Activated CD4-positive, CD25-positive, alpha-beta regulatory T cell (primary cell): ENCODE data around the gene DPP8.
"Not testable (repeated sequence)": the region's sequence is repeated elsewhere in the genome, so short reads cannot be mapped to it uniquely, and the experiment has no call there.

ENCODE experiments used
- DNase-seq, 4 experiments: peaks; one replicate each; lab custom pipeline; 2025; lab: John Stamatoyannopoulos, UW

Gene DPP8

GRCh38 chr15:65525622-65526021 lies 8.1 kb upstream of the DPP8 start:
- no peak for DNase-seq

- no peak for DNase-seq
These were observed 6.7 kb upstream of the DPP8 start for GRCh38 chr15:65524226-65524625.

- DNase-seq, result no peak
These were observed 3.9 kb upstream of the DPP8 start for GRCh38 chr15:65521350-65521749.

- no peak for DNase-seq
These were observed 1.3 kb upstream of the DPP8 start for GRCh38 chr15:65518633-65519285.

GRCh38 chr15:65517866-65518207 lies 348 bp upstream of the DPP8 start:
- DNase-seq, result no peak

GRCh38 chr15:65512807-65513416 lies 4.6 kb downstream of the DPP8 start:
- no peak for DNase-seq

- DNase-seq, result no peak
These were observed 5.3 kb downstream of the DPP8 start for GRCh38 chr15:65512189-65512588.

- no peak for DNase-seq
These were observed 8.2 kb downstream of the DPP8 start for GRCh38 chr15:65509321-65509720.

- no peak for DNase-seq
These were observed 23.4 kb downstream of the DPP8 start for GRCh38 chr15:65494076-65494475.

- no peak for DNase-seq
These were observed 32.6 kb downstream of the DPP8 start for GRCh38 chr15:65484876-65485275.

- no peak for DNase-seq
These were observed 40.6 kb downstream of the DPP8 start for GRCh38 chr15:65476903-65477302.

- DNase-seq, result no peak
These were observed 46.6 kb downstream of the DPP8 start for GRCh38 chr15:65470866-65471265.

GRCh38 chr15:65468229-65468909 lies 49.1 kb downstream of the DPP8 start:
- DNase-seq, result no peak

GRCh38 chr15:65466901-65467300 lies 50.6 kb downstream of the DPP8 start:
- no peak for DNase-seq

GRCh38 chr15:65463096-65463495 lies 54.4 kb downstream of the DPP8 start:
- DNase-seq, result not testable (repeated sequence)

GRCh38 chr15:65460741-65461347 lies 56.6 kb downstream of the DPP8 start:
- DNase-seq, result no peak

- DNase-seq, result not testable (repeated sequence)
These were observed 62.2 kb downstream of the DPP8 start for GRCh38 chr15:65455256-65455655.

GRCh38 chr15:65451989-65452388 lies 65.5 kb downstream of the DPP8 start:
- DNase-seq, result no peak

GRCh38 chr15:65450556-65450955 lies 66.9 kb downstream of the DPP8 start:
- DNase-seq, result no peak

GRCh38 chr15:65447145-65447544 lies 70.3 kb downstream of the DPP8 start:
- DNase-seq, result no peak

- DNase-seq, result no peak
These were observed 83.3 kb downstream of the DPP8 start for GRCh38 chr15:65434201-65434600.

- DNase-seq, result no peak
These were observed 85.8 kb downstream of the DPP8 start for GRCh38 chr15:65431731-65432130.

GRCh38 chr15:65426216-65426853 lies 91.2 kb downstream of the DPP8 start:
- no peak for DNase-seq
